ENCODE results near the gene LDHAL6B. TPM values are rescaled to one million over a fixed set of nuclear protein-coding genes. Genes with fewer than 3 reads are reported as not detected.

LDHAL6B gene
- total and polyA plus RNA-seq, 9 of the 15 experiments (the other 6 are each of a cell fraction or from before 2014, with no cell fraction given) = not detected

- TF ChIP-seq CAMTA2 (CRISPR knock-in tag; conservative IDR thresholded peaks at IDR 0.05) = no peak
- TF ChIP-seq ZNF121 (CRISPR knock-in tag; conservative IDR thresholded peaks at IDR 0.05) = no peak
- TF ChIP-seq CTCFL (IDR thresholded peaks at IDR 0.05; ENCODE audit: borderline replicate concordance, insufficient read depth, low read depth, low read length, poor library complexity, severe bottlenecking) = no peak
- no peak for TF ChIP-seq TCFL5 (CRISPR knock-in tag; conservative IDR thresholded peaks at IDR 0.05)
- TF ChIP-seq SAFB2 (IDR thresholded peaks at IDR 0.05; ENCODE audit: borderline replicate concordance, low read depth, low read length, severe bottlenecking) = no peak
Measured at GRCh38 chr15:59250249-59250648, 43.6 kb downstream of the LDHAL6B start (continued).

- intact Hi-C loops (cut with micrococcal nuclease) (no loop called here), in situ Hi-C loops (cut with MboI) (no loop called here)
- DNase-seq (ENCODE audit: extremely low read depth in 1 of 4, low spot score in 3 of 4) (no peak), FAIRE-seq (no peak), ATAC-seq (no peak)
- POLR2A ChIA-PET = interaction anchor here (0.6 kb wide), 2 partner anchors 98 to 771 kb away, joined by 3 to 4 read pairs; no protein-coding TSS in a partner anchor
- Histone ChIP-seq H3K4me3 (no peak overlapping the region), H3K27me3 (ENCODE audit: control insufficient read depth in 2 of 2, insufficient read depth in 2 of 2, low read length in 2 of 2) (peaks cover 9 to 17% of the 10 kb centered on the region in 2 experiments; a peak in 3 of 5 replicates), H3K9me3 (replicated peaks; ENCODE audit: control insufficient read depth, insufficient read depth, low read depth, low read length) (no peaks in the 10 kb centered on the region), H3K9ac (ENCODE audit: insufficient read depth in 1 of 2, low read depth in 2 of 2, low read length in 2 of 2) (no peak overlapping the region), H3K27ac (ENCODE audit: extremely low read depth, low read depth, low read length) (no peak overlapping the region), H3K4me1 (replicated peaks in 1 of 2; ENCODE audit: control insufficient read depth in 2 of 2, insufficient read depth in 2 of 2, low read length in 2 of 2) (no peaks in the 10 kb centered on the region), H2AFZ (ENCODE audit: low read depth, low read length) (no peak overlapping the region), H3K9me1 (ENCODE audit: control insufficient read depth, insufficient read depth, low read length) (no peaks in the 10 kb centered on the region), H3K4me2 (ENCODE audit: insufficient read depth, low read length) (no peak overlapping the region), H4K20me1 (replicated peaks; ENCODE audit: control insufficient read depth, insufficient read depth, low read length) (no peaks in the 10 kb centered on the region), H3K79me2 (ENCODE audit: control insufficient read depth, insufficient read depth, low read length) (no peaks in the 10 kb centered on the region), H3K36me3 (ENCODE audit: control insufficient read depth, insufficient read depth, low read length) (no peaks in the 10 kb centered on the region)
- under 1% methylated on average over 7 of the region's 7 CpGs for WGBS (ENCODE audit: insufficient coverage, low coverage, missing lambda C conversion rate)
- no TSS peak for BruUV-seq (replicated peaks)
- CTCF ChIA-PET (ENCODE audit: low intra/inter-chr PET ratio) = no interaction called here
- TF ChIP-seq ZNF507 (tag; conservative IDR thresholded peaks at IDR 0.05) (no peak), ZNF764 (CRISPR knock-in tag; IDR thresholded peaks at IDR 0.05; ENCODE audit: low read depth) (no peak), DNMT1 (IDR thresholded peaks at IDR 0.05) (no peak), WHSC1 (IDR thresholded peaks at IDR 0.05; ENCODE audit: low read length) (no peak), SETDB1 (IDR thresholded peaks at IDR 0.05; ENCODE audit: low read length) (no peak), ZNF449 (CRISPR knock-in tag; IDR thresholded peaks at IDR 0.05) (no peak), PURB (CRISPR knock-in tag; IDR thresholded peaks at IDR 0.05; ENCODE audit: low read depth) (no peak), FOXP1 (CRISPR knock-in tag; IDR thresholded peaks at IDR 0.05) (no peak), SIX5 (IDR thresholded peaks at IDR 0.05; ENCODE audit: borderline replicate concordance in 1 of 2, insufficient read depth in 1 of 2, low read depth in 1 of 2, low read length in 2 of 2) (no peak), HDAC8 (tag; IDR thresholded peaks at IDR 0.05) (no peak), ZNF79 (CRISPR knock-in tag; IDR thresholded peaks at IDR 0.05; ENCODE audit: low read depth) (no peak), JUND (IDR thresholded peaks at IDR 0.05; ENCODE audit: borderline replicate concordance, low read depth, low read length) (no peak), JUND (tag; IDR thresholded peaks at IDR 0.05; ENCODE audit: borderline replicate concordance, low read depth, low read length) (no peak)
Measured at GRCh38 chr15:59251001-59251845, 44.6 kb downstream of the LDHAL6B start.
